GM21390 (cell line): ENCODE data around the gene SYDE1.
"Not testable (repeated sequence)": the region's sequence is repeated elsewhere in the genome, so short reads cannot be mapped to it uniquely, and the experiment has no call there.

Experiments used
- ATAC-seq: cut with Tn5 transposase; IDR thresholded peaks from one replicate; pipeline ENCODE4 v1.9.1; 2021; ENCODE audit not compliant: unreplicated experiment

Gene SYDE1, protein sequence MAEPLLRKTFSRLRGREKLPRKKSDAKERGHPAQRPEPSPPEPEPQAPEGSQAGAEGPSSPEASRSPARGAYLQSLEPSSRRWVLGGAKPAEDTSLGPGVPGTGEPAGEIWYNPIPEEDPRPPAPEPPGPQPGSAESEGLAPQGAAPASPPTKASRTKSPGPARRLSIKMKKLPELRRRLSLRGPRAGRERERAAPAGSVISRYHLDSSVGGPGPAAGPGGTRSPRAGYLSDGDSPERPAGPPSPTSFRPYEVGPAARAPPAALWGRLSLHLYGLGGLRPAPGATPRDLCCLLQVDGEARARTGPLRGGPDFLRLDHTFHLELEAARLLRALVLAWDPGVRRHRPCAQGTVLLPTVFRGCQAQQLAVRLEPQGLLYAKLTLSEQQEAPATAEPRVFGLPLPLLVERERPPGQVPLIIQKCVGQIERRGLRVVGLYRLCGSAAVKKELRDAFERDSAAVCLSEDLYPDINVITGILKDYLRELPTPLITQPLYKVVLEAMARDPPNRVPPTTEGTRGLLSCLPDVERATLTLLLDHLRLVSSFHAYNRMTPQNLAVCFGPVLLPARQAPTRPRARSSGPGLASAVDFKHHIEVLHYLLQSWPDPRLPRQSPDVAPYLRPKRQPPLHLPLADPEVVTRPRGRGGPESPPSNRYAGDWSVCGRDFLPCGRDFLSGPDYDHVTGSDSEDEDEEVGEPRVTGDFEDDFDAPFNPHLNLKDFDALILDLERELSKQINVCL

DNA sequence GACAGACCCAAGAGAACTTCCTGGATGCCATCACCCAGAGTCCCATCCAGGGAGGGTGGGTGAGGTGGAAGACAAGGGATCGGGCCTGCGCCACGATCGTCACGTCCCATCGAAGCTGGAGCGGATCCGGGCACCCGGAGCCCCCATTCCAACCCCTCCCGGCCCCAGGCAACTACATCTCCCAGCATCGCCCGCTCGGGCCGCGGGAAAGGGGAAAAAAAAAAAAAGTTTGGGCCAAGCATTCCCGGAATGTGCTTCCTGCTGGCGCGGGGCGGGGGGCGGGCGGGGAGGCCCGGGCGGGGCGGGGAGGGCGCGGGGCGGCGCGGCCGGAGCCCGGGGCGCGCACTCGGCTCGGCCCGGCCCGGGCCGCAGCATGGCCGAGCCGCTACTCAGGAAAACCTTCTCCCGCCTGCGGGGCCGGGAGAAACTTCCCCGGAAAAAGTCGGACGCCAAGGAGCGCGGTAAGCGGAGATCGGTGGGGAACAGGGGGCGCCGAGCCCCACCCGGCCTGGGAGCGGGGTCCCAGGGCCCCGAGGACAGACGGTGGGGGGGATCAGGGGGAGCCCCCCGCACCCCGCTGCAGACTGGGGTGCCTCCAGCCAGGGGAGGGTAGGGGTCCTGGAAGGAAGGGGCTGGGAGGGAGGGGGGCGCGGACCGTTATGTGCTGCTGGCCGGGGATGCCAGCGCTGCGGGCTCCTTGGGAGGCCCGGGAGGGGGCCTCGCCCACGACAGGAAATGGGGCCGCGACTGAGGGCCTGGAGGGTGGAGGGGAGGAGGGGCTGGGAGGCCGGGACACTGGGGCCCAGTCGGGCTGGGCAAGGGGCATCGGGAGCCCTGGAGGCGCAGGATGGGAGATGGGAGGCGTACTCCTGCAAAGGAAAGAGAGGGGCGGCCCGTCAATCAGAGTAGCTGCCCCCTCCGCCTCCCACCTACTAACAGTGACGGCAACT, at the start of gene SYDE1:
Gene SYDE1, plus strand, starts transcription at position 341 of the 950 bp plus-strand sequence. Its CDS starts 33 bp downstream, at position 374.
- ATAC-seq, result no peak

GRCh38 chr19:15062036-15062435, 45.2 kb upstream of the SYDE1 start:
- ATAC-seq, result no peak

- not testable (repeated sequence) for ATAC-seq
These were observed 36.8 kb upstream of the SYDE1 start for GRCh38 chr19:15070386-15070785.

DNA sequence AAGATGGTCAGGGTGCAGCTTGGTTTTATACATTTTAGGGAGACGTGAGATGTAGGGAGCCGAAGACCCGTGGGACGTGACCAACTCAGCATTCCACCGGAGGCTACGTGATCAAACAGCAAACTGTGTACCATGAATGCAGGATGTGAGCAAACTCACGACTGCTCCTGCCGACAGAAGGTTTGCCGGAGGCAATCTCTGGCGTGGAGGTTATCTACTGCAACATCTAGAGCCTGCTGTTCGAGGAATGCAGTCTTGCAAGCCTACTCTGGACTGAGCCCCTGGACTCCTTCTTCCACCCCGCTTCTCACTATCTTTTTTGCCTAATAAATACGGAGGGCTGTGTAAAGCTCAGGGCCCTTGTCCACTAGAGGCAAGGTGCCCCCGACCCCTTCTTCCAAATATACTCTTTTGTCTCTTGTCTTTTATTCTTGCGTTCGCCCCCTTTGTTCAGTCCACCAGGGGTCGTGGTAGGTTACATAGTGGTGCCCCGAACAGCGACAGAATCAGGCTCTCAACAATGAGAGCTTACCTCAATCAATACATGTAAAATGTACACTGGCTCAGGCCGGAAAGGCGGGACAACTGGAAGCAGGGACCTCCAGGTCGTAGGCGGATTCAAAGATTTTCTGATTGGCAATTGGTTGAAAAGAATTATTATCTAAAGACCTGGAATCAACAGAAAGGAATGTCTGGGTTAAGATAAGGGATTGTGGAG, 34.1 kb upstream of the SYDE1 start:
- no peak for ATAC-seq

DNA sequence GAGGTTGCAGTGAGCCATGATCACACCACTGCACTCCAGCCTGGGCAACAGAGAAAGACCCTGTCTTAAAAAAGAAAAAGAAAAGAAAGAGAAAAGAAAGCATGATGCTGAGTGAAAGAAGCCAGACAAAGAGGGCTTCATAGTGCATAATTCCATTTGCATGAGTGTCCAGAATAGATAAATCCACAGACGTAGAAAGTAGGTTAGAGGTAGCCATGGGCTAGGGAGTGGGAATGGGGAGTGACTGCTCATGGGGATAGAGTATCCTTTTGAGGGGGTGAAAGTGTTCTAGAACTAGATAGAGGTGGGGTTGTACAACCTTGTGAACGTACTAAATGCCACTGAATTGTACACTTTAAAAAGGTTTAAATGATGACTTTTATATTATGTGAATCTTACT, 32.8 kb upstream of the SYDE1 start:
- no peak for ATAC-seq

GRCh38 chr19:15075806-15076205, 31.4 kb upstream of the SYDE1 start:
- ATAC-seq, result no peak

GRCh38 chr19:15080002-15080401, 27.2 kb upstream of the SYDE1 start:
- ATAC-seq, result not testable (repeated sequence)

DNA sequence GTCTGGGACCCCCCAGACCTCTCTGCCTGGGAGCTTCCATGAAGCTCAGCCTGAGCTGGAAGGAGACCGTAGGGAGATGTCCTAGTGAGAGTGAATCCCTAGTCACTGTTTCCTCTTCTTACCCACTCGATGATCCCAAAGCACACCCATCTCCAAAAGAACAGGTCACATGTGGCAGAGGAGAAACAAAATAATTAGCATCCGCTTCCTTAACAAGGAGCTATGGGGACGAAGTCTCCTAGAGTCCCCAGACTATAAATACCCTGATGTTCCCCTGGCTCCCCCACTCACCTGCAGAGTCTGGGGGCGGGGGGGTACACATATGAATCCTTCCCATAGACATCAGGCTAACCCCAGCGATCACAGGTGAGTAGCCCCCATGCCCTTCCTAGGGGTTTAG, 25.3 kb upstream of the SYDE1 start, which contains the start of gene OR1I1:
Gene OR1I1, plus strand, starts transcription at position 301 of the 400 bp plus-strand sequence. CDS start 4,855 bp downstream, outside the sequence.
- ATAC-seq, result no peak

- ATAC-seq, result no peak
These were observed 20.0 kb upstream of the SYDE1 start for GRCh38 chr19:15087182-15087581.

GRCh38 chr19:15091918-15092753, 15.1 kb upstream of the SYDE1 start:
- no peak for ATAC-seq

DNA sequence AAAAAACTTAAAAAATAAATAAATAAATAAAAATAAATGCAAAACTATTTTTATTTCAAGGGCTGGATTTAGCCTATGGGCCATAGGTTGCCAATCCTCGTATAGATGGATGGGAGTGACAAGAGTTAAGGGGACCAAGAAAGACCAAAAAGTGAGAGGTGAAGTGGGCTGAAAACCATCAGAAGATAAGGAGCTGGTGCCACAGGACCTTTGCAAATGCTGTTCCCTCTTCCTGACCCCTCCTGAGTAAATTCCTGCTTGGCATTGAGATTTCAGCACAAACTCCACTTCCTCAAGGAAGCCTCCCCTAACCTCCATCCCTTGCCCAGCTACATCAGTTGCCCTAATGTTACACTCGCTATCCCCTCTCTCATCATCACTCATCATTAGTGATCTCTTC, 14.2 kb upstream of the SYDE1 start:
- ATAC-seq, result no peak

- ATAC-seq, result no peak
These were observed 11.0 kb upstream of the SYDE1 start for GRCh38 chr19:15096223-15096622.

DNA sequence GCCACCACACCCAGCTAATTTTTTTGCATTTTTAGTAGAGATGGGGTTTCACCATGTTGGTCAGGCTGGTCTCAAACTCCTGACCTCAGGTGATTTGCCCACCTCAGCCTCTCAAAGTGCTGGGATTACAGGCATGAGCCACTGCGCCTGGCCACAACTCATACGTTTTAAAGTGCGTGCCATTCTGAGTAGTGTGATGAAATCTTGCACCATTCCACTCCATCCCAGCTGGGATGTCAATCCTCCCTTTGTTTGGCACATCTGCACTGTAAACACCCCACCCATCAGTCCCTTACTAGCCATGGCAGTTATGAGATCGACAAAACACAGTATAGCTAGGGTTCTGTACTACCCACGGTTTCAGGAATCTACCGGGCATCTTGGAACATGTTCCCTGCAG, 9.2 kb upstream of the SYDE1 start:
- ATAC-seq, result not testable (repeated sequence)

- no peak for ATAC-seq
These were observed 8.7 kb upstream of the SYDE1 start for GRCh38 chr19:15098460-15098859.

GRCh38 chr19:15099017-15099582, 8.1 kb upstream of the SYDE1 start:
- no peak for ATAC-seq

- ATAC-seq, result no peak
These were observed 5.6 kb upstream of the SYDE1 start for GRCh38 chr19:15101479-15102082.

GRCh38 chr19:15104003-15104402, 3.2 kb upstream of the SYDE1 start:
- ATAC-seq, result no peak

- no peak for ATAC-seq
These were observed 2.8 kb upstream of the SYDE1 start for GRCh38 chr19:15104411-15104810.

- ATAC-seq, result no peak
These were observed 2.2 kb upstream of the SYDE1 start for GRCh38 chr19:15105044-15105443.
